ENCODE results near the gene SF3B6. TPM values are rescaled to one million over a fixed set of nuclear protein-coding genes. Genes with fewer than 3 reads are reported as not detected.
"Not testable (repeated sequence)": the region's sequence is repeated elsewhere in the genome, so short reads cannot be mapped to it uniquely, and the experiment has no call there.

Gene SF3B6
- total RNA-seq, 1 donor from 2014 or later, result 102 TPM

- H3K9me3 Mint-ChIP-seq, result peaks cover 18% of the 10 kb centered on the region
- no peak for DNase-seq (ENCODE audit: extremely low spot score, unreplicated experiment)
- H3K4me3 Mint-ChIP-seq, result no peak overlapping the region
- H3K36me3 Mint-ChIP-seq, result peaks cover 2% of the 10 kb centered on the region
- peaks cover 9% of the 10 kb centered on the region for H3K4me1 Mint-ChIP-seq (ENCODE audit: unreplicated experiment)
- peak overlapping the region; percentile 89 for H3K27ac Mint-ChIP-seq
- no peaks in the 10 kb centered on the region for H3K27me3 Mint-ChIP-seq
- no peak for TF ChIP-seq CTCF (conservative IDR thresholded peaks at IDR 0.05)
Measured at GRCh38 chr2:24110660-24111303, 34.7 kb upstream of the SF3B6 start.

GRCh38 chr2:24109431-24109830 is 33.3 kb upstream of the SF3B6 start:
- not testable (repeated sequence) for H3K27me3 Mint-ChIP-seq; H3K27ac Mint-ChIP-seq; H3K4me1 Mint-ChIP-seq (ENCODE audit: unreplicated experiment); H3K36me3 Mint-ChIP-seq; DNase-seq (ENCODE audit: extremely low spot score, unreplicated experiment); H3K4me3 Mint-ChIP-seq
- peaks cover 16% of the 10 kb centered on the region for H3K9me3 Mint-ChIP-seq

DNA sequence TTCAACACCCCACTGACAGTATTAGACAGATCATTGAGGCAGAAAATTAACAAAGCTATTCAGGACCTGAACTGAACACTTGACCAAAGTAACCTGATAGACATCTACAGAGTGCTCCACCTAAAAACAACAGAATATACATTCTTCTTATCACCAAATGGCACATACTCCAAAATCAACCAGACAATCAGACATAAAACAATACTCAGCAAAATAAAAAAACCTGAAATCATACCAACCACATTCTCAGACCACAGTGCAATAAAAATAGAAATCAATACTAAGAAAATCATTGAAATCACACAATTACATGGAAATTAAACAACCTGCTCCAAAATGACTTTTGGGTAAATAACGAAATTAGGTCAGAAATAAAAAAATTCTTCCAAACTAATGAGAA is 31.2 kb upstream of the SF3B6 start:
- Mint-ChIP-seq H3K4me3 (no peak overlapping the region), H3K27me3 (no peaks in the 10 kb centered on the region), H3K27ac (no peak overlapping the region), H3K4me1 (ENCODE audit: unreplicated experiment) (peaks cover 9% of the 10 kb centered on the region), H3K9me3 (peaks cover 11% of the 10 kb centered on the region), H3K36me3 (peaks cover 6% of the 10 kb centered on the region)
- no peak for TF ChIP-seq CTCF (conservative IDR thresholded peaks at IDR 0.05)
- DNase-seq (ENCODE audit: extremely low spot score, unreplicated experiment), result no peak

GRCh38 chr2:24106786-24107185 is 30.7 kb upstream of the SF3B6 start:
- Mint-ChIP-seq H3K27ac (no peak overlapping the region), H3K4me1 (ENCODE audit: unreplicated experiment) (peaks cover 9% of the 10 kb centered on the region), H3K27me3 (no peaks in the 10 kb centered on the region), H3K36me3 (peaks cover 6% of the 10 kb centered on the region), H3K4me3 (no peak overlapping the region), H3K9me3 (peaks cover 11% of the 10 kb centered on the region)
- DNase-seq (ENCODE audit: extremely low spot score, unreplicated experiment), result no peak
- TF ChIP-seq CTCF (conservative IDR thresholded peaks at IDR 0.05), result no peak

DNA sequence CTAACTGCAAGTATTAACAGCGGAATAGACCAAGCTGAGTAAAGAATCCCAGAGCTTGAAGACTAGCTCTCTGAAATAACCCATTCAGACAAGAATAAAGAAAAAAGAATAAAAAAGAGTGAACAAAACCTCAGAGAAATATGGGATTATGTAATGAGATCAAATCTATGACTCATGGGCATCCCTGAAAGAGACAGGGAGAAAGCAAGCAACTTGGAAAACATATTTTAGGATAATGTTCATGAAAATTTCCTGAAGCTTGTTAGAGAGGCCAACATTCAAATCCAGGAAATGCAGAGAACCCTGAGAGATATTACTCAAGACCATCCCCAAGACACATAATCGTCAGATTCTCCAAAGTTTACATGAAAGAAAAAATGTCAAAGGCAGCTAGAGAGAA is 29.7 kb upstream of the SF3B6 start:
- no peaks in the 10 kb centered on the region for H3K27me3 Mint-ChIP-seq
- peaks cover 11% of the 10 kb centered on the region for H3K9me3 Mint-ChIP-seq
- no peak for DNase-seq (ENCODE audit: extremely low spot score, unreplicated experiment)
- H3K4me1 Mint-ChIP-seq (ENCODE audit: unreplicated experiment), result no peaks in the 10 kb centered on the region
- TF ChIP-seq CTCF (conservative IDR thresholded peaks at IDR 0.05), result no peak
- no peak overlapping the region for H3K27ac Mint-ChIP-seq
- H3K4me3 Mint-ChIP-seq, result no peak overlapping the region
- H3K36me3 Mint-ChIP-seq, result peaks cover 6% of the 10 kb centered on the region

DNA sequence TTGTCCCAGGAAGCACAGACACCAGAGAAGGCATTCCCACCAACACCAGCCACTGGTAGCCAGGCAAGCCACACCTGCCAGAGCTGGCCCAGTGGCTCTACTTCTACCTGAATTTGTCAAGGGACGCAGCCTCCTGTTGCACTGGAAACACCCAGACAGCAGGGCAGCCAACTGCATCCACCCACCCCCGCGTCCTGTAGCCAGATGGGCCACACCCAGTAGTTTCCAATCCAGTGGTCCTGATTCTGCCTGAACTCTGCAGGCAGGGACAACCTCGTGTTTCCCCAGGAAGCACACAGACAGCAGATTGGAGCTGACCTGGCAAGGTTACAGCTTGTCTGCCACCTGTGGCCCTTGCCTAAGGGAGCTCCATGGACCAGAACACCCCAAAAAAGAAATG is 28.8 kb upstream of the SF3B6 start:
- Mint-ChIP-seq H3K4me3 (no peak overlapping the region), H3K27ac (no peak overlapping the region), H3K27me3 (no peaks in the 10 kb centered on the region), H3K9me3 (peaks cover 11% of the 10 kb centered on the region), H3K36me3 (peaks cover 6% of the 10 kb centered on the region), H3K4me1 (ENCODE audit: unreplicated experiment) (no peaks in the 10 kb centered on the region)
- DNase-seq (ENCODE audit: extremely low spot score, unreplicated experiment), result no peak
- no peak for TF ChIP-seq CTCF (conservative IDR thresholded peaks at IDR 0.05)

Measured in type B pancreatic cell (in vitro differentiated cells).